ENCODE data around the gene TULP4.

Gene TULP4

GRCh38 chr6:158358450-158359077 is 46.3 kb downstream of the TULP4 start:
- Histone ChIP-seq H3K27me3 (ENCODE audit: insufficient read depth, low read length, poor library complexity, severe bottlenecking) (no peaks in the 10 kb centered on the region), H3F3A (ENCODE audit: low read depth) (no peaks in the 10 kb centered on the region), H3K9ac (ENCODE audit: low read depth, low read length, poor library complexity, severe bottlenecking) (no peak overlapping the region), H3K79me2 (ENCODE audit: insufficient read depth, low read length) (no peaks in the 10 kb centered on the region), H3K9me3 (ENCODE audit: insufficient read depth, low read depth, low read length) (no peaks in the 10 kb centered on the region), H3K36me3 (ENCODE audit: insufficient read depth, low read length) (no peaks in the 10 kb centered on the region), H2AFZ (ENCODE audit: low read length) (no peak overlapping the region), H3K4me1 (ENCODE audit: insufficient read depth, low read length, poor library complexity, severe bottlenecking) (no peaks in the 10 kb centered on the region), H3K9me2 (replicated peaks; ENCODE audit: low read depth, low read length) (no peaks in the 10 kb centered on the region), H4K20me1 (ENCODE audit: insufficient read depth, low read length, poor library complexity, severe bottlenecking) (peaks cover 2% of the 10 kb centered on the region), H3K4me2 (ENCODE audit: low read depth, low read length, poor library complexity, severe bottlenecking) (no peak overlapping the region), H3K4me3 (ENCODE audit: low read length, poor library complexity, severe bottlenecking) (no peak overlapping the region)
- TF ChIP-seq EZH2phosphoT487 (IDR thresholded peaks at IDR 0.05; ENCODE audit: borderline replicate concordance) (no peak), CTCF (conservative IDR thresholded peaks at IDR 0.05; ENCODE audit: low read length) (no peak)

- Histone ChIP-seq H3K4me3 (ENCODE audit: low read length, poor library complexity, severe bottlenecking) (no peak overlapping the region), H3K9me3 (ENCODE audit: insufficient read depth, low read depth, low read length) (no peaks in the 10 kb centered on the region), H4K20me1 (ENCODE audit: insufficient read depth, low read length, poor library complexity, severe bottlenecking) (no peaks in the 10 kb centered on the region), H2AFZ (ENCODE audit: low read length) (no peak overlapping the region), H3K4me1 (ENCODE audit: insufficient read depth, low read length, poor library complexity, severe bottlenecking) (no peaks in the 10 kb centered on the region), H3K36me3 (ENCODE audit: insufficient read depth, low read length) (no peaks in the 10 kb centered on the region), H3F3A (ENCODE audit: low read depth) (no peaks in the 10 kb centered on the region), H3K9ac (ENCODE audit: low read depth, low read length, poor library complexity, severe bottlenecking) (no peak overlapping the region), H3K4me2 (ENCODE audit: low read depth, low read length, poor library complexity, severe bottlenecking) (no peak overlapping the region), H3K27me3 (ENCODE audit: insufficient read depth, low read length, poor library complexity, severe bottlenecking) (no peaks in the 10 kb centered on the region), H3K79me2 (ENCODE audit: insufficient read depth, low read length) (no peaks in the 10 kb centered on the region), H3K9me2 (replicated peaks; ENCODE audit: low read depth, low read length) (no peaks in the 10 kb centered on the region)
- TF ChIP-seq CTCF (conservative IDR thresholded peaks at IDR 0.05; ENCODE audit: low read length), result no peak
- TF ChIP-seq EZH2phosphoT487 (IDR thresholded peaks at IDR 0.05; ENCODE audit: borderline replicate concordance), result no peak
Measured at GRCh38 chr6:158361068-158361467, 48.8 kb downstream of the TULP4 start.

- Histone ChIP-seq H2AFZ (ENCODE audit: low read length) (no peak overlapping the region), H3K79me2 (ENCODE audit: insufficient read depth, low read length) (no peaks in the 10 kb centered on the region), H4K20me1 (ENCODE audit: insufficient read depth, low read length, poor library complexity, severe bottlenecking) (no peaks in the 10 kb centered on the region), H3K9ac (ENCODE audit: low read depth, low read length, poor library complexity, severe bottlenecking) (no peak overlapping the region), H3K4me3 (ENCODE audit: low read length, poor library complexity, severe bottlenecking) (no peak overlapping the region), H3K9me2 (replicated peaks; ENCODE audit: low read depth, low read length) (no peaks in the 10 kb centered on the region), H3F3A (ENCODE audit: low read depth) (no peaks in the 10 kb centered on the region), H3K4me2 (ENCODE audit: low read depth, low read length, poor library complexity, severe bottlenecking) (no peak overlapping the region), H3K36me3 (ENCODE audit: insufficient read depth, low read length) (no peaks in the 10 kb centered on the region), H3K9me3 (ENCODE audit: insufficient read depth, low read depth, low read length) (no peaks in the 10 kb centered on the region), H3K27me3 (ENCODE audit: insufficient read depth, low read length, poor library complexity, severe bottlenecking) (no peaks in the 10 kb centered on the region), H3K4me1 (ENCODE audit: insufficient read depth, low read length, poor library complexity, severe bottlenecking) (no peaks in the 10 kb centered on the region)
- TF ChIP-seq CTCF (conservative IDR thresholded peaks at IDR 0.05; ENCODE audit: low read length) (no peak), EZH2phosphoT487 (IDR thresholded peaks at IDR 0.05; ENCODE audit: borderline replicate concordance) (no peak)
Measured at GRCh38 chr6:158361961-158362669, 49.9 kb downstream of the TULP4 start.

All from Loucy (cell line).